HG03025 (cell line): ENCODE data around the gene SHLD2.
"Not testable (repeated sequence)": the region's sequence is repeated elsewhere in the genome, so short reads cannot be mapped to it uniquely, and the experiment has no call there.

Source experiments
- ATAC-seq: cut with Tn5 transposase; IDR thresholded peaks from one replicate; pipeline ENCODE4 v1.9.1; 2021; ENCODE audit warnings: mild to moderate bottlenecking, moderate library complexity; ENCODE audit not compliant: unreplicated experiment, low FRiP score

The SHLD2 gene

DNA sequence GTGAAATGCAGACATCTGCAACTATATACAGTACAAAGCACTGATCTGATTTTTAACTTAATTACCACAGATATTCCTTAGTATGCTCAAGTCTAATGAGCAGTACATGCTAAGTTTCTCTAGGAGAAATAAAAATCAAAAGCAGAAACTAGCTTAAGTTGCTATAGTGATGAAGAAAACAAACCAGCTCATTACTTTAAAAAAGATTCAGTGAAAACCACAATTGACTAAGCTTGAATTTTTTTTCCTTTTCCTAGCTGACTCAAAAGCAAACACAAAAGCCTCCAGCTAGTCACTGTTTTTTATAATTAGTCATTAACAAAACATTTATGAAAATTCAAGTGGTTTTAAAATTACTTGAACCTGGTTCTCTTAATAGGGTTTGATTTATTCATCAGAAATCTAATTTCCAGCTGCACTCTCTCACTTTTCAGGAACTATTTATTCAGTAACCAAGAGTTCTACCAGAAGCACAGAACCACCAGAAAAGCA lies 10.7 kb upstream of the SHLD2 start:
- not testable (repeated sequence) for ATAC-seq

- no peak for ATAC-seq
Observed at GRCh38 chr10:87085537-87085936, 9.5 kb upstream of the SHLD2 start.

GRCh38 chr10:87089746-87090145 lies 5.3 kb upstream of the SHLD2 start:
- no peak for ATAC-seq

- no peak for ATAC-seq
Observed at GRCh38 chr10:87090779-87091178, 4.2 kb upstream of the SHLD2 start.

DNA sequence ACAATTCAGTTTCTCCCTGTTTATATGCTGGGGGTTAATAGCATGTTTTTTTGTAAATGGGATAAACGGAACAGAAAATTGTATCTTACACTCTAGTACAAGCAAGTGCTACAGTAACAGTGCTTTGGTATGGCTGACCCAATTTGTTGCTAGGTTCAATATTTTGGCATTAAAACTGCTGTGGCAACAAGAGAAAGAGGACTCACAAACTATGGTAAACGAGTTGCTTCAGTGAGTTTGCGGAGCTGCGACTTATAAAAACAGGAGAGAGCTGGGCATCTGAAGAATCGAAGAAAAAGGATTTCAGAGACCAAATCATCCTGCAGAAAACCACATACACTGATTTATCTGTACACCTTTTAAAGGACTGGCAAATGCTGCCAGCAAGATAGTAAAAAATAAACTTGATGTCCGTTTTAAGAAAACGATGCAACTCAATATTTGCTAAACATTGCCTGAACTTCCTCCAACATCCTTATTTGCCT lies 2.6 kb upstream of the SHLD2 start:
- ATAC-seq = no peak

- no peak for ATAC-seq
Observed at GRCh38 chr10:87092861-87093631, 2.0 kb upstream of the SHLD2 start.

GRCh38 chr10:87093632-87094372 lies 1.2 kb upstream of the SHLD2 start:
- peak; percentile 20 for ATAC-seq

DNA sequence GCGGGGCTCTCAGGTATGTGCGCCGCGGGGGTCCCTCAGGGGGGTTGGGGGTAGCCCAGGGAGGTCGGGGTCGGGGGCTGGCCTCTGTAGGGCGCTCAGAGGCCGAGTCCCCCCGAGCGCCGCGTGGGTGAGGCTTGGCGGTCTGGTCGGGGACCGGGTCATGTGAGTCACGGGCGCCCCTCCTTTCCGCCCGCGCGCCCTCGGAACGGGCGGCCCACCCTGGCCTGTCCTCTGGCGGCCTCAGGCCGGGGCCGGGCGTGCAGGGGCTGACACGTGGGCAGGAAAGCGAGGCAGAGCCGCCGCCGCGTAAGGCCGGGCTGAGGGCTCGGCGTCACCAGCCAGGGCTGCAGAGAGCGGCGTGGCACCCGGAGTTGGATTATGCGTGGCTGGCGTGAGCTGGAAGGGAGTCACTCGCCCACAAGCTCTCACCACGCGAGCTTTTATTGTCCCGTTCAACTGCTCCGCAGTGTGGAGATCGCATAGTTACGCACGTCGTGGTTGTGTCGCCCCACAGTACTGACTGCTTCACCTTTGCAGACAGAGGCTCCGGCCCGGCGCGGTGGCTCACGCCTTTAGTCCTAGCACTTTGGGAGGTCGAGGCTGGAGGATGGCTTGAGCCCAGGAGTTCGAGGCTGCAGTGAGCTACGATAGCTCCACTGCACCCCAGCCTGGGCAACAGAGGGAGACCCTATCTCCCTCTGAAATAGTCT lies 385 bp downstream of the SHLD2 start:
- ATAC-seq = peak; percentile 60

GRCh38 chr10:87101996-87102395 lies 7.0 kb downstream of the SHLD2 start:
- ATAC-seq = no peak

- not testable (repeated sequence) for ATAC-seq
Observed at GRCh38 chr10:87104727-87105126, 9.7 kb downstream of the SHLD2 start.

GRCh38 chr10:87105446-87106124 lies 10.6 kb downstream of the SHLD2 start:
- no peak for ATAC-seq

- ATAC-seq = not testable (repeated sequence)
Observed at GRCh38 chr10:87118122-87118521, 23.1 kb downstream of the SHLD2 start.

DNA sequence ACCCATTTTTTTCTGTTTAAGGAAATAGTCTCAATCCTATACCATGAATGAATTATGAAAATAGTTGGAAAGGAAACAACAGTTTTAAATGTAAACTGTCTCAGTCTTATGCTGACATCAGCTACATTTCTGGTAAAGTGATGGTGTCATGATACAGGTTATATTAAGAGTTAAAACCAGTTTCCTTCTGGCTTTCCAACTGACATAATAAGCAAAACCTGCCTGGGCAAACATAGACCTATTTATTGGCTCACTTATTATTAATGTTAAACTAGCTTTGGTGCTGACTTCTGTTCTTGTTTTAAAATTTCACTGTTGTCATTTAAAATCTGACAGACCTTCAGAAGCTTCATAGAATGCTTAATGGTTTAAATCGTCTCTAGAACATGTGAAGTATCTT lies 24.0 kb downstream of the SHLD2 start:
- not testable (repeated sequence) for ATAC-seq

DNA sequence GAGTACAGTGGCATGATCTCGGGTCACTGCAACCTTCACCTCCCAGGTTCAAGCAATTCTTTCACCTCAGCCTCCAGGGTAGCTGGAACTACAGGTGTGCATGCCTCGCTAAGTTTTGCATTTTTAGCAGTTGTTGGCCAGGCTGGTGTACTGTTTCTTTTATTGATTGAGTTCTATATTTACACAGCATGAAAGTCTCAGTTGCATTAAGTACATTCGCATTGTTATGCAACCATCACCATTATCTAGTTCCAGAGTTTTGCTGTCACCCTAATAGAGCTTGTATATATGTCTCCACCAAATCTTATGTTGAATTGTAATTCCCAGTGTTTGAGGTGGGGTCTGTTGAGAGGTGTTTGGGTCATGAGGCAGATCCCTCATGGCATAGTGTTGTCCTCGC lies 28.3 kb downstream of the SHLD2 start:
- not testable (repeated sequence) for ATAC-seq

- not testable (repeated sequence) for ATAC-seq
Observed at GRCh38 chr10:87127048-87127447, 32.0 kb downstream of the SHLD2 start.

DNA sequence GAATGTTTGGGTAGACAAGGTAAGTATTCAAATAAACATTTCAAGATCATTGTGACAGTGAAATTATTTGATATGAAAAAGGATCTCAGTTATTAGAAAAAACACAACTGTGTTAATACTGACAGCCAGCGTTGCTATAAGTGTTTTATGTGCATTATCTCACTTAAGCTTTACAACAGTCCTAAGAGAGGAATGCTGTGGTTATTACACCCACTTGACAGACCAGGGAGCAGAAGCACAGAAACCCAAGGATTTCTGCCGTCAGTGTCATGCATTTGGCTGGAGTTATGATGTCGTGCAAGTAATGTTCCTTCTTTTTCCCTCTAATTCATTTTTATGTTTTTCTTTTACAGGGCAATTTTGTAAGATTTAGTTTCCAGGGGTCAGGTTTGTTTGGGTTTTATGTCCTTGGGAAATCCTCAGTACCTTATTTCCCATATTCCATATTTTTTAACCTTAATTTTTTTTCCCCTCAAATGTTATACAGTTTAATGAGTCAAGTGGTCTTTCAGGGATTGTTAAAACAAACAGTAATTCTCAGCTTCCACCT lies 32.7 kb downstream of the SHLD2 start:
- not testable (repeated sequence) for ATAC-seq

GRCh38 chr10:87132176-87132575 lies 37.2 kb downstream of the SHLD2 start:
- not testable (repeated sequence) for ATAC-seq

DNA sequence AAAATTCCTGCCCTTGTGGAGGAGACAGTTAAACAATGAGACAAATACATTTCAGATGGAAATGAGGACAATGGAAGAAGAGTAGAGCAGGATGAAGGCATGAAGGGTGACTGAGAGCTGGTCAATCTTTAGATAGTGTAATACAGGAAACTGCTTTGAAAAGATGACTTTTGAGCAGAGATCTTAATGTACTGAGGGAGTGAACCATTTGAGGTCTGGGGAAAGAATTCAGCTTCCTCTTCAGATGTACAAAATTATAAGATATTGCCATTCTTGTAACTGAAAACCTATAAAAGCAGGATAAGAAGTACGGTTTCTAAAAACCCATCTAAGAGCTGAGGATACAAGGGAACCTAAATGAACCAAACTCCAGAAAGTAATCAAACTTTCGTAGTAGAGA lies 38.9 kb downstream of the SHLD2 start:
- not testable (repeated sequence) for ATAC-seq

GRCh38 chr10:87134440-87134839 lies 39.4 kb downstream of the SHLD2 start:
- not testable (repeated sequence) for ATAC-seq

- not testable (repeated sequence) for ATAC-seq
Observed at GRCh38 chr10:87137478-87137877, 42.5 kb downstream of the SHLD2 start.
